HG03066 (cell line): ENCODE results near the gene NEURL3.
A peak's percentile ranks its signal among the peaks of the same experiment; 100 is the strongest.
"Not testable (repeated sequence)": the region's sequence is repeated elsewhere in the genome, so short reads cannot be mapped to it uniquely, and the experiment has no call there.

ENCODE experiments used
- ATAC-seq: cut with Tn5 transposase; IDR thresholded peaks from one replicate; pipeline ENCODE4 v1.9.1; 2021; ENCODE audit warnings: low read depth; ENCODE audit not compliant: unreplicated experiment

The NEURL3 gene

GRCh38 chr2:96489663-96490062 is 15.5 kb downstream of the NEURL3 start:
- ATAC-seq, result no peak

- no peak for ATAC-seq
These were observed 15.9 kb downstream of the NEURL3 start for GRCh38 chr2:96489261-96489660.

DNA sequence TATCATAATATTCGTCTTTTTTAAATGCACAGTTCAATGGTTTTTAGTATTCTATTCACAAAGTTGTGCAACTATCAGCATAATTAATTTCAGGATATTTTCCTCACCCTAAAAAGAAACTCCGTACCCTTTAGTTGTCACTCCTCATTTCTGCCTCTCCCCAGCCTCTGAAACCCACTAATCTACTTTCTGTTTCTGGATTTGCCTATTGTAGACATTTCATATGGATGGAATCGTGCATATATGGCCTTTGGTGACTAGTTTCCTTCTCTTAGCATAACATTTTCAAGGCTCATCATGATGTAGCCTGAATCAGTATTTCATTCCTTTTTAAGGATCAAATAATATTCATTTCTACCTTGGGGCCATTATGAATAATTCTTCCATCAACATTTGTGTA is 18.5 kb downstream of the NEURL3 start:
- no peak for ATAC-seq

- ATAC-seq, result peak; percentile 93
These were observed 19.2 kb downstream of the NEURL3 start for GRCh38 chr2:96485751-96486651.

GRCh38 chr2:96485350-96485749 is 19.8 kb downstream of the NEURL3 start:
- ATAC-seq, result no peak

- no peak for ATAC-seq
These were observed 21.1 kb downstream of the NEURL3 start for GRCh38 chr2:96484091-96484490.

DNA sequence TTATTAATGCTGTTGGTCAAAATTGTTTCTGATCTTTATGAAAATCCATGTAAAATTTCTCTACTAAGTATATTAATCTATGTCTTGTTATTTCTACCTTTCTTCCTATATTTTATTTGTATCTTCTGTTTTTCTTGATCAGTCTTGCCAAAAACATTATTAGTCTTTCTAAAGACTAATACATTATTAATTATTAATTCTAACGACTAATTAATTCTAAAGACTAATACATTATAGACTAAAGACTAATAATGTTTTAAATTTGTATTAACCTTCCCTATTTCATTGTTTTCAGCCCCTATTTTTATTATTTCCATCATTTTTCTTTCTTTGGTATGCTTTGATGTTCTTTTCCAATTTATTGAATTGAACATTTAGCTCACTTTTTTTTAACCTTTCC is 27.7 kb downstream of the NEURL3 start:
- ATAC-seq, result no peak

DNA sequence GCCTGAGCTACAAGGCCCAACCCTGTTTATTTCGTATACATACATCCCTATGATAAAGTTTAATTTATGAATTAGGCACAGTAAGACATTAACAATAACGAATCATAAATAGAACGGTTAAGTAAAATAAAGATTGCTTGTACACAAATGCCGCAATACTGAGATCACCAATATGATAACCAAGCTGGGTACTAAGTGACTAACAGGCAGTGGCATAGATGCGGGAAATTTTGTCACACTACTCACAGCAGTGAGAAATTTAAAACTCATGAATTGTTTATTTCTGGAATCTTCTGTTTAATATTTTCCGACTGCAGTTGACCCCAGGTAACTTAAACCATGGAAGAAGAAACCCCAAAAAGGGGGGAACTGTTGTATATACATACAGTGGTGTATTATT is 33.4 kb downstream of the NEURL3 start:
- no peak for ATAC-seq

DNA sequence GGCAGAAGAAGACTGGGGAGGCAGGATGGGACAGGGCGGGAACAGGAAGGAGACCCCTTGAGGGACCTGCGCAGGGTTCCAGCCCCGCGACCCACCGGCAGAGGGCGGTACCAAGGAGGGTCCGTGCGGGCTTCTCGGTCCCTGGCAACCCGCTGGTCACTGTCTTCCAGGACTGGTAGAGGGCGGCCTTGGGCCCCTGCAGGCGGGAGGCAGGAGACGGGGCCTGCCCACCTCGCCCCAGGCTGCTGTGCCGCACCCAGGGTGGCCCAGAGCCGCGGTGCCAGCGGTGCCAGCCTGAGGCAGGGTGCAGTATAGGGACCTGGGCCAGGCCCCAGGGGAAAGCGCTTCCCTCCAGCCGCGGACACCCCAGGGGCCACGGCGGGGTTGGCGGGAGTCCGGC is 34.5 kb downstream of the NEURL3 start:
- ATAC-seq, result no peak

GRCh38 chr2:96470109-96470508 is 35.0 kb downstream of the NEURL3 start:
- ATAC-seq, result no peak

- no peak for ATAC-seq
These were observed 36.3 kb downstream of the NEURL3 start for GRCh38 chr2:96468904-96469303.

GRCh38 chr2:96464651-96465050 is 40.5 kb downstream of the NEURL3 start:
- no peak for ATAC-seq

DNA sequence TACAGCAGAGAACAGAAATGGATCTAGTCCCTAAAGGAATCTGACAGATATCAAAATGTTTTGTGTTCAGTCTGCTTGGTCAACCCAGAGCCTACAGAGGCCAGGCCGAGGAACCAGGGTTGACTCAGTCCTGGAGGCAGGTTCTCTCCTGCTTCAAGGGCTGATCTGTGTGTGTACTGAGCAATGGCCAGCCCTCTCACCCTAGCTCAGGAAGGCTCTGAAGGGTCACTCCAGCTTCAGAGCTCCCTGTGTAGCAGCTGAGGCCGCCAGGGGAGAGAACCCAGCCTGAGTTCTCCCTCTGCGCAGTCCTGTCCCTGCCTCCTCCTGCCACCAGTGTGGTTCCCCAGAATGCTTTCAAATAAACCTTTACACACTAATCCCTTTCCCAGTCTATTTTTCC is 41.1 kb downstream of the NEURL3 start:
- ATAC-seq, result no peak

- ATAC-seq, result no peak
These were observed 42.0 kb downstream of the NEURL3 start for GRCh38 chr2:96463119-96463518.

DNA sequence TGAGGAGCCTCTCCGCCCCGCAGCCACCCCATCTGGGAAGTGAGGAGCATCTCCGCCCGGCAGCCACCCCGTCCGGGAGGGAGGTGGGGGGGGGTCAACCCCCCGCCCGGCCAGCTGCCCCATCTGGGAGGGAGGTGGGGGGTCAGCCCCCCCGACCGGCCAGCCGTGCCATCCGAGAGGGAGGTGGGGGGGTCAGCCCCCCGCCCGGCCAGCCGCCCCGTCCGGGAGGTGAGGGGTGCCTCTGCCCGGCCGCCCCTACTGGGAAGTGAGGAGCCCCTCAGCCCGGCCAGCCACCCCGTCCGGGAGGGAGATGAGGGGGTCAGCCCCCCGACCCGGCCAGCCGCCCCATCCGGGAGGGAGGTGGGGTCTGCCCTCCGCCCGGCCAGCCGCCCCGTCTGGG is 43.5 kb downstream of the NEURL3 start:
- not testable (repeated sequence) for ATAC-seq

GRCh38 chr2:96452053-96452452 is 53.1 kb downstream of the NEURL3 start:
- no peak for ATAC-seq

- no peak for ATAC-seq
These were observed 55.5 kb downstream of the NEURL3 start for GRCh38 chr2:96449637-96450036.

GRCh38 chr2:96449174-96449573 is 56.0 kb downstream of the NEURL3 start:
- no peak for ATAC-seq

DNA sequence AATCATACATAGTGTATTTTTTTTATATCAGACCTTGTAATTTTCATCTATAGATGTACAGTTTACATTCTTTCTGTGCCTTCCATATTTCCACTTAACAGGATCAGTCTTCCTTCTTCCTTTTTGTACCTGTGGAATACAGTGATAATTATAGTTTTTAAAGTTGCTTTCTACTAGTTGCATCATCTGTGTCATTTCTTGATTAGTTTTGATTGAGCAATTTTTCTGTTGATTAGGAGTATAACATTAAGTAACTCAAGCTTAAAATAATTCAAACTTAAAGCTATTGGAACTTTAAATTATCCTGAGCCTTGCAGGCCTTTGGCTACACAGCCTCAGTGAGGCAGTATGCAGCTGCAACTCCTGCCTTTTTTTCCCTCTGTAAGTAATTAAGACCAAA is 57.4 kb downstream of the NEURL3 start:
- no peak for ATAC-seq
